Measurements from ENCODE around the gene TGFA.

- TF ChIP-seq EZH2phosphoT487 (IDR thresholded peaks at IDR 0.05; ENCODE audit: insufficient read depth, low read depth) (no peak), EZH2 (IDR thresholded peaks at IDR 0.05; ENCODE audit: insufficient read depth, poor library complexity, severe bottlenecking) (no peak)
Measured at GRCh38 chr2:70558195-70558808, 4.7 kb upstream of the TGFA start.
